ENCODE data around the gene OBP2B. TPM values are rescaled to one million over a fixed set of nuclear protein-coding genes. Genes with fewer than 3 reads are reported as not detected.

The OBP2B gene
- total and polyA plus RNA-seq, 9 of the 15 experiments (the other 6 are each of a cell fraction or from before 2014, with no cell fraction given): not detected

GRCh38 chr9:133204335-133204992 lies 4.6 kb downstream of the OBP2B start:
- FAIRE-seq (no peak), ATAC-seq (no peak; the same call in 2 of the 3 replicates), DNase-seq (ENCODE audit: extremely low read depth in 1 of 4, low spot score in 3 of 4) (no peak)
- WGBS (ENCODE audit: insufficient coverage, low coverage, missing lambda C conversion rate): 7% methylated on average over 16 of the region's 17 CpGs
- peaks cover 0 to 20% of the 10 kb centered on the region in 2 experiments; a peak in 2 of 5 replicates for H3K4me1 ChIP-seq (replicated peaks in 1 of 2; ENCODE audit: control insufficient read depth in 2 of 2, insufficient read depth in 2 of 2, low read length in 2 of 2)
- H3K27me3 ChIP-seq (ENCODE audit: control insufficient read depth in 2 of 2, insufficient read depth in 2 of 2, low read length in 2 of 2): peaks cover 44 to 86% of the 10 kb centered on the region in 2 experiments
- no peaks in the 10 kb centered on the region for H3K79me2 ChIP-seq (ENCODE audit: control insufficient read depth, insufficient read depth, low read length)
- H2AFZ ChIP-seq (ENCODE audit: low read depth, low read length): no peak overlapping the region
- TF ChIP-seq TCF3 (CRISPR knock-in tag; IDR thresholded peaks at IDR 0.05) (0 out of 2 replicates have a peak, but pooled peaks have one; percentile 14), ZNF324 (CRISPR knock-in tag; IDR thresholded peaks at IDR 0.05) (no peak), TARDBP (IDR thresholded peaks at IDR 0.05) (no peak), GTF3C2 (IDR thresholded peaks at IDR 0.05; ENCODE audit: borderline replicate concordance, extremely low read depth, insufficient read length) (no peak), RAD21 (CRISPR knock-in tag; conservative IDR thresholded peaks at IDR 0.05 in 1 of 2, IDR thresholded peaks at IDR 0.05 in 1 of 2) (no peak), TAF1 (IDR thresholded peaks at IDR 0.05; ENCODE audit: control insufficient read depth, extremely low read depth, insufficient read depth, low read length, severe bottlenecking) (no peak), NR2F6 (CRISPR knock-in tag; IDR thresholded peaks at IDR 0.05) (no peak)
- no peaks in the 10 kb centered on the region; the same call in 1 of the 2 replicates for H4K20me1 ChIP-seq (replicated peaks; ENCODE audit: control insufficient read depth, insufficient read depth, low read length)
- no TSS peak for BruUV-seq (replicated peaks)
- H3K9me1 ChIP-seq (ENCODE audit: control insufficient read depth, insufficient read depth, low read length): no peaks in the 10 kb centered on the region
- CTCF ChIA-PET (ENCODE audit: low intra/inter-chr PET ratio): no interaction called here
- no peaks in the 10 kb centered on the region for H3K36me3 ChIP-seq (ENCODE audit: control insufficient read depth, insufficient read depth, low read length)
- no peak overlapping the region for H3K27ac ChIP-seq (ENCODE audit: extremely low read depth, low read depth, low read length)
- no peaks in the 10 kb centered on the region for H3K9me3 ChIP-seq (replicated peaks; ENCODE audit: control insufficient read depth, insufficient read depth, low read depth, low read length)
- no peak overlapping the region for H3K4me2 ChIP-seq (ENCODE audit: insufficient read depth, low read length)
- intact Hi-C loops (cut with micrococcal nuclease): no loop called here
- no peak overlapping the region for H3K4me3 ChIP-seq
- POLR2A ChIA-PET: interaction anchor here (0.7 kb wide), 1 partner anchor 151 kb away, joined by 3 read pairs; no protein-coding TSS in a partner anchor
- H3K9ac ChIP-seq (ENCODE audit: insufficient read depth in 1 of 2, low read depth in 2 of 2, low read length in 2 of 2): no peak overlapping the region
- in situ Hi-C loops (cut with MboI): no loop called here

Data from K562 (cell line).